HFF-Myc (cell line): Measurements from ENCODE around the gene PRRG3.

Experiments
- DNase-seq: peaks from one replicate; pipeline ENCODE4 v3.0.0-alpha.2; 2011; ENCODE audit warnings: low read depth; ENCODE audit errors: extremely low read depth
- H3K4me3 ChIP-seq: replicated peaks from 2 replicates; pipeline ENCODE4 v1.5.1; 2011; ENCODE audit warnings: low read depth, mild to moderate bottlenecking, control low read depth, low read length
- CTCF ChIP-seq: IDR thresholded peaks from 2 replicates; pipeline ENCODE4 v1.5.1; 2012; ENCODE audit warnings: mild to moderate bottlenecking, low read depth, low read length, control low read depth; ENCODE audit errors: missing control alignments

PRRG3 gene

DNA sequence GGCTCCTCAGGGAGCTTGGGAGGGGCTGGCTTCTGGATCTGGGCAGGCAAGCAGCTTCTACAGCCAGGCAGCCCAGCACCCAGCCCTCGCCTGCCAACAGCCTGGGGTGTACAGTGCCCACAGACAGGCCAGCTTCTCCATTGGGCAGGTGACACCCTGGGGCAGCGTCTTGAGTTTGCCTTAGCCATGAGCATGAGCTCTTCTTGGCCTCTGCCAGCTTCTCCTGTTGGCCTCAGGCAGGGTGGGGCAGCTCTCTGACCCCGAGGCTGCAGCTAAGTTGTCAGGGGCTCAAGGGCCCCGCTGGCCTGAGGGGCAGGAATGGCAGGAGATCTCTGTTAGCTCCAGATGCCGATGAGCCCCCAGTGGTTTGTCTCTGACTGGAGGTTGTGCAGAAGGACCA, 31.5 kb downstream of the PRRG3 start:
- no peak for TF ChIP-seq CTCF
- no peak overlapping the region for H3K4me3 ChIP-seq
- no peak for DNase-seq

DNA sequence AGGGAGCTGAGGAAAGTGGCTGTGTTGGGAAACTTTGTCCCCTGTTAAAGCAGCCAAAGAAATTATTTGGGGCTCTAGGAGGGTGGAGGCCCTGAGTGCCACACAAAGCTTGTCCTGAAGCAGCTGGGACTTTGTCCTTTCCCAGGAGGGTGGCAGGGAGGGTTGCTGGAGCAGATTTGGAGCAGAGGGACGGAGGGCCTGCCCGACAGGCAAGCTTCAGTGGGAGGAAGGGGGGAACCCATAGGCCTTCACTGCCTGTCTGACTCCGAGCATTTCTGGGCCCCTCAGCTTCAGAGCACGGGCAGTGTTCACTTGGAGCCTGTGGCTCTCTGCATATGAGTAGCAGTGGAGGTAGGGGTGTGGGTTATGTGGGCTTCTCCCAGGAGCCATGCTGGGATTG, 32.1 kb downstream of the PRRG3 start:
- TF ChIP-seq CTCF = no peak
- DNase-seq = no peak
- no peak overlapping the region for H3K4me3 ChIP-seq

- no peak for TF ChIP-seq CTCF
- no peak overlapping the region for H3K4me3 ChIP-seq
- DNase-seq = no peak
Observed at GRCh38 chrX:151729056-151729725, 33.9 kb downstream of the PRRG3 start.

DNA sequence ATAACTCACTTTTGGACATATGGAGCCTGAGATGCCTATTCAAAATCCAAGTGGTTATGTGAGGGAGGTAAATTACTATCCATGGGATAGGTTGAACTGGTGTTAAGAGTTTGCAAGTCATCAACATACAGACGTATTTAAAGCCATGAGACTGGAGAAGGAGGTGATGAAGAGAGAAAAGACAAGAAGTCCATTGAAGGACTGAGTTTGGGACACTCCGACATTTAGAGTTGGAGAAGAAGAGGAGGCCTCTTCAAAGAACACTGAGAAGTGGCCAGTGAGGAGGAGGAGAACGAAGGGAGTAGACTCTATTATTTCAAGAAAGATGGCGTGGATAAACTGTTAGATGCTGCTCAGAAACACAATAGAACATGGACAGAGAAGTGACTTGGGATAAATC, 39.2 kb downstream of the PRRG3 start, which contains the start of gene CNGA2:
Gene CNGA2 (plus strand): TSS at position 301 of the 400 bp plus-strand sequence. CDS start 3,738 bp downstream, outside the sequence.
- no peak for TF ChIP-seq CTCF
- DNase-seq = no peak
- no peak within 1 kb of the TSS for H3K4me3 ChIP-seq

DNA sequence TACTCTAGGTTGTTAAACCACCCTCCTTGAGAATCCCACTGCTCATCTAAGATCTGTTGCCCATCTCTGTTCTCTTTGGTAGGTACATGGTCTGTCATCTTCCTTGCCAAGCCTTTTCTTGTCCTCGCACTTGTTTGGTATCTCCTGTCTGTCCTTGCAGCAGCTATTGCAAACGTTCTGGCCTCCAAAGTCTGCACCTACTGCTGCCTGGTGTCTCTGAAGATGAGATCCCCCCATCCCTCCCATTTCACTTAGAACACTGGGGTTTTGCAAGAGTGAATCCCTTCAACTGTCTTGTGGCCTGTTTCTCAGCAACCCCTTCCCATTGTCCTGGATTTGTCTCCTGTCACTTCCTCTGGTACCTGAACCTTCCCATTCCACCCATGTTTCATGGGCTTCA, 40.0 kb downstream of the PRRG3 start:
- TF ChIP-seq CTCF = no peak
- H3K4me3 ChIP-seq = no peak overlapping the region
- DNase-seq = no peak

DNA sequence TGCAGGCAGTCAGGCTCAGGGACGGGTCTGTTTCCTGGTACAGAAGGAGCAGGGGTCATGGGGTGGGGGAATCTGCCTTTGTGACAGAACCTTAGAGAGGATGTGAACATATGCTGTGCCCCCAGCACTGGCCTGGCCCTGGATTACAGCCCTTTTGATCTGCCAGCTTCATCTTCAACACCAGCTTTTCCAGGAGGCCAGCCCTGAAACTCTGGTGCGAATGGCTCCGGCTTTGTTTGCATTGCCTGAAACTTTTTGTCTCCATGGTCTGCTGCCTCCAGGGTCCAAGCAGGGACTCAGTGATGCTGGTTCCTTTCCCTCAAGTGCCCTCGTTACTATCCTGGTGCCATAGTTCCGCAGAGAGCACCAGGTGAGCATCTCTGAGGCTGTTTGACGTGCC, 41.4 kb downstream of the PRRG3 start:
- DNase-seq = no peak
- H3K4me3 ChIP-seq = no peak overlapping the region

More for the DNA sequence above, 41.4 kb downstream of the PRRG3 start:
- TF ChIP-seq CTCF = no peak
